ENCODE measurements around the gene CFI. TPM values are rescaled to one million over a fixed set of nuclear protein-coding genes. Genes with fewer than 3 reads are reported as not detected.

Gene CFI
- total RNA-seq, 4 donors from 2014 or later = 6.8 to 19.5 (median 12.9) TPM

DNA sequence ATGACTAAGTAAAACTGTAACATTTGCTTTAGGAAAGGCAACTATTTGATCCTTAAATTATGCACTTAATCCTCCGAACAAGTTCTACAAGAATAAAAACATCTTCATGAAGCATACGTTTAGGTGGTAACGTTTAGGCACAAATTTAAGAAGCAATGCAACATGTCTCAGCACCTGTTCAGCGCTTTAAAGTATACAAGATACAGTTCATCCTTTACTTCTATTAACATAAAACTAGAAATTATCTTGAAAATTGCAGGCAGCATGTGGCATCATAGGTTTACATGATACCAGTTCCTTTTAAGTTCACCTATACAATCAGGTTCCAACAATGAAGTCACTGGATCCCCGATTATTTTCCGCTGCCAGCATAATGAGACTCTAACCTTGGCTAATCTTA, 73.4 kb downstream of the CFI start:
- ATAC-seq = no peak

DNA sequence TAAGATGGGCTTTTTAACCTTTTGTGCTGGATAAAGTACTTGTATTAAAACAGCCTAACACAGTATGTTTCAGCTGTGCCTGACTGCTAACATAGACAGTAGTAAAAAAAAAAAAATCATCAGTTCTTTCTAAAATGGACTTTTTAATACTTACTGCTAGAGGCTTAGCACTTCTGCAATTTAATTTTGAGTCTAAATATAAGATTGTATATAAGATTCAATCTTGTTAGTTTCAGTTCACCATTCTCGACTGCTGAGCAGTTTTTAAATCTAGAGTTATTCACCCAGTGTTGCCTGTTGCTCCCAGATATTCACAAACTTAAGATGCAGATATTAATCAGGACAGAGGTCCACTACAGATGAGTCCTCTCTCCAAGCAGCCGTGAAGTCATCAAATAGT, 78.7 kb downstream of the CFI start:
- no peak for ATAC-seq
- no peaks in the 10 kb centered on the region for H3K9me3 ChIP-seq
- H3K27me3 ChIP-seq = no peaks in the 10 kb centered on the region
- H3K27ac ChIP-seq = no peak overlapping the region
- TF ChIP-seq, protein P1, sequence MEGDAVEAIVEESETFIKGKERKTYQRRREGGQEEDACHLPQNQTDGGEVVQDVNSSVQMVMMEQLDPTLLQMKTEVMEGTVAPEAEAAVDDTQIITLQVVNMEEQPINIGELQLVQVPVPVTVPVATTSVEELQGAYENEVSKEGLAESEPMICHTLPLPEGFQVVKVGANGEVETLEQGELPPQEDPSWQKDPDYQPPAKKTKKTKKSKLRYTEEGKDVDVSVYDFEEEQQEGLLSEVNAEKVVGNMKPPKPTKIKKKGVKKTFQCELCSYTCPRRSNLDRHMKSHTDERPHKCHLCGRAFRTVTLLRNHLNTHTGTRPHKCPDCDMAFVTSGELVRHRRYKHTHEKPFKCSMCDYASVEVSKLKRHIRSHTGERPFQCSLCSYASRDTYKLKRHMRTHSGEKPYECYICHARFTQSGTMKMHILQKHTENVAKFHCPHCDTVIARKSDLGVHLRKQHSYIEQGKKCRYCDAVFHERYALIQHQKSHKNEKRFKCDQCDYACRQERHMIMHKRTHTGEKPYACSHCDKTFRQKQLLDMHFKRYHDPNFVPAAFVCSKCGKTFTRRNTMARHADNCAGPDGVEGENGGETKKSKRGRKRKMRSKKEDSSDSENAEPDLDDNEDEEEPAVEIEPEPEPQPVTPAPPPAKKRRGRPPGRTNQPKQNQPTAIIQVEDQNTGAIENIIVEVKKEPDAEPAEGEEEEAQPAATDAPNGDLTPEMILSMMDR (IDR thresholded peaks at IDR 0.05) = no peak
- TF ChIP-seq EP300 (IDR thresholded peaks at IDR 0.05) (no peak), POLR2A (IDR thresholded peaks at IDR 0.05) (no peak), POLR2AphosphoS5 (IDR thresholded peaks at IDR 0.05) (no peak)
- no peak overlapping the region for H3K4me3 ChIP-seq
- H3K36me3 ChIP-seq = no peaks in the 10 kb centered on the region
- peaks cover 0 to 3% (median 0%) of the 10 kb centered on the region in 3 donors for H3K4me1 ChIP-seq
- 89 to 100% methylated on average over 2 of the region's 2 CpGs for WGBS, 2 donors (ENCODE audit: low coverage in 1 of 2)

More for the DNA sequence above, 73.4 kb downstream of the CFI start:
- Histone ChIP-seq H3K27ac (no peak overlapping the region), H3K27me3 (no peaks in the 10 kb centered on the region), H3K9me3 (no peaks in the 10 kb centered on the region), H3K4me3 (no peak overlapping the region), H3K36me3 (no peaks in the 10 kb centered on the region), H3K4me1 (peaks cover 0 to 17% (median 3%) of the 10 kb centered on the region in 3 donors)
- no peak for TF ChIP-seq POLR2AphosphoS5 (IDR thresholded peaks at IDR 0.05)
- no peak for TF ChIP-seq POLR2A (IDR thresholded peaks at IDR 0.05)
- TF ChIP-seq EP300 (IDR thresholded peaks at IDR 0.05) = no peak
- TF ChIP-seq, protein P1 (IDR thresholded peaks at IDR 0.05) = no peak
- WGBS, 2 donors (ENCODE audit: low coverage in 1 of 2) = 75 to 79% methylated on average over 6 of the region's 6 CpGs

DNA sequence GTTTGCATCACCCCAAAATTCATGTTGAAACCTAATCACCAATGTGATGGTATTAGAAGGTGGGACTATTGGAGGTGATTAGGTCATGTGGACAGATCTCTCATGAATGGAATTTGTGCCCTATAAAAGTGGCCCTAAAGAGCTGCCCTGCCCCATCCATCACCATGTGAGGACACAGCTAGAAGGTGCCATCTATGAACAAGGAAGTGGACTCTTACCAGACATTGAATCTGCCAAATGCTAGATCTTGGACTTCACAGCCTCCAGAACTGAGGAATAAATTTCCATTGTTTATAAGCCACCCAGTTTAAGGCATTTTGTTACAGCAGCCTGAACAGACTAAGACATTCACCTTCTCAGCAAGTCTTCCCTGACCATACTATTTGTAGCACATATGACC, 79.4 kb downstream of the CFI start:
- Histone ChIP-seq H3K27me3 (no peaks in the 10 kb centered on the region), H3K27ac (no peak overlapping the region), H3K9me3 (no peaks in the 10 kb centered on the region), H3K36me3 (peaks cover 0 to 3% of the 10 kb centered on the region in 2 donors), H3K4me3 (no peak overlapping the region), H3K4me1 (no peaks in the 10 kb centered on the region)
- TF ChIP-seq POLR2AphosphoS5 (IDR thresholded peaks at IDR 0.05) (no peak), EP300 (IDR thresholded peaks at IDR 0.05) (no peak), POLR2A (IDR thresholded peaks at IDR 0.05) (no peak)
- TF ChIP-seq, protein P1 (IDR thresholded peaks at IDR 0.05) = no peak
- ATAC-seq = no peak

DNA sequence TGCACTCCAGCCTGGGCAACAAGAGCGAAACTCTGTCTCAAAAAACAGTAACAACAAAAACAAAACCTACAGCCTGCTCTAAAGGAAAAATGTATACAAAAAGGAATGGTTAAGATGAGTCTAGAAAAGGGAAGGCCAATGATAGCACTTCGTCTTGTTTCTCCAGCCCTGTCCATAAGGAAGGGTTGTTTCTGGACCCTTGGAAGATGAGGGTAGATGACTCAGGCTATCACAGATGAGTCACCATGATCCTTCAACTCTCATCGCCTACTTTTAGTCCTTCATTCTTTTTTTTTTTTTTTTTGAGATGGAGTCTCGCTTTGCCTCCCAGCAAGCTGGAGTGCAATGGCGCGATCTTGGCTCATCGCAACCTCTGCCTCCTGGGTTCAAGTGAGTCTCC, 80.8 kb downstream of the CFI start:
- 90 to 91% methylated on average over 2 to 6 of the region's 7 CpGs for WGBS, 2 donors (ENCODE audit: low coverage in 1 of 2)
- no peak for ATAC-seq
- Histone ChIP-seq H3K27ac (no peak overlapping the region), H3K27me3 (no peaks in the 10 kb centered on the region), H3K36me3 (peaks cover 0 to 16% of the 10 kb centered on the region in 2 donors), H3K4me1 (no peaks in the 10 kb centered on the region), H3K4me3 (no peak overlapping the region), H3K9me3 (no peaks in the 10 kb centered on the region)
- TF ChIP-seq, protein P1 (IDR thresholded peaks at IDR 0.05) = no peak
- TF ChIP-seq EP300 (IDR thresholded peaks at IDR 0.05) = no peak
- no peak for TF ChIP-seq POLR2A (IDR thresholded peaks at IDR 0.05)
- TF ChIP-seq POLR2AphosphoS5 (IDR thresholded peaks at IDR 0.05) = no peak

DNA sequence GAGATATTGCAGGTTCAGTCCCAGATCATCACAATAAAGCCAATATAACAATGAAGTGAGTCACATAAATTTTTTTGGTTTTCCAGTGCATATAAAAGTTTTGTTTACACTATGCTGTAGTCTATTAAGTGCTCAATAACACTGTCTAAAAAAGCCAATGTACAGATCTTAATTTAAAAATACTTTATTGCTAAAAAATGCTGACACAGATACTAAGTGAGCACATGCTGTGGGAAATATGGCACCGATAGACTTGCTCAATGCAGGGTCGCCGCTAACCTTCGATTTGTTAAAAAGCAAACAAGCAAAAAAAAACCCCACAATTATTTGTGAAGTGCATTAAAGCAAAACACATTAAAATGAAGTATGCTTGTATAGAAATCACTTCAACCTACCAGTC, 82.2 kb downstream of the CFI start:
- 95 to 97% methylated on average over 4 of the region's 4 CpGs for WGBS, 2 donors (ENCODE audit: low coverage in 1 of 2)
- Histone ChIP-seq H3K27me3 (no peaks in the 10 kb centered on the region), H3K4me1 (no peaks in the 10 kb centered on the region), H3K27ac (no peak overlapping the region), H3K4me3 (no peak overlapping the region), H3K36me3 (peaks cover 0 to 25% of the 10 kb centered on the region in 2 donors), H3K9me3 (no peaks in the 10 kb centered on the region)
- TF ChIP-seq, protein P1 (IDR thresholded peaks at IDR 0.05) = no peak
- TF ChIP-seq EP300 (IDR thresholded peaks at IDR 0.05) = no peak
- TF ChIP-seq POLR2A (IDR thresholded peaks at IDR 0.05) = no peak
- no peak for TF ChIP-seq POLR2AphosphoS5 (IDR thresholded peaks at IDR 0.05)
- no peak for ATAC-seq
